Measurements from ENCODE around the gene AFF3.
"Not testable (repeated sequence)": the region's sequence is repeated elsewhere in the genome, so short reads cannot be mapped to it uniquely, and the experiment has no call there.

The AFF3 gene

GRCh38 chr2:100142393-100142792, at the start of gene AFF3:
Gene AFF3 (minus strand): TSS chr2:100142590. CDS start chr2:100104454, 38,136 bp downstream.
- peak in 3 of 6 experiments; percentile 22 to 59 (median 54) for DNase-seq

DNA sequence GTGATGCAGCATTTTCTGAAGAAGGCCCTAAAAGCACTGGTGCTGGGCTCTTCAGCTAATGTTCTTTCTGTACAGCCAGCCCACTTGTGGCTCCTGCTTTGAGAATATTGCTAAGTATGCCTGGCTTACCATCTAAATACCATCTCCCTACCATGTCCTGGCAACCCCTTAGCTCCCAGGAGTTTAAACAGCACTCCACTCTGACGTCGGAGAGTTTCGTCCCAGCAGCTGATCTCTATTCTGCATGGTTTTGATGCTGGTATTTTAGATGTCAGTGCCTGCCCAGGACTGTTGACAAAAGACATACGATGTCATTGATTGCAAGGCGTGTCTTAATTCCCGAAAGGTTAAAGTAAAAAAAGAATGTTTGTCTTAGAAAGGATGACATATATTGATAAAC, 47.0 kb upstream of the AFF3 start:
- DNase-seq: no peak

- no peak for DNase-seq
Measured at GRCh38 chr2:100188326-100188725, 45.9 kb upstream of the AFF3 start.

DNA sequence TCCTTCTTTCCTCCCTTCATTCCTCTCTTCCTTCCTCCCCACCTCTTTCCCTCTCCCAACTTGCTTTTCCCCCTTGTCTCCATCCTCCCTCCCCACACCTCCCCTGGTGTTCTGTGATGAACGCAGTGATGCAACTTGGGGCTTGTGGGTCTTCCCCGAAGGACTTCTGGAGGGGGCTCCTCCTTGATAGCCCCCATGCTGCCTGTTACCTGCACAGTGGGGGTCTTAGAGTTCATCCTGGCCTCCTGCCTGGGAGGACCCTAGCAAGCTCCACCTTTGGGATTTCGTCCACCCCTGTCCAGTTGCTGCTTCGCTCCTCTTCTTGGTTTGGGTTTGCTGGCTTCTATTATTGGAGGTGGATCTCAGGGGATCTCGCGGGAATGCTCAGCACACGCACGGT, 43.7 kb upstream of the AFF3 start:
- DNase-seq: no peak

GRCh38 chr2:100185516-100185915, 43.1 kb upstream of the AFF3 start:
- no peak for DNase-seq

DNA sequence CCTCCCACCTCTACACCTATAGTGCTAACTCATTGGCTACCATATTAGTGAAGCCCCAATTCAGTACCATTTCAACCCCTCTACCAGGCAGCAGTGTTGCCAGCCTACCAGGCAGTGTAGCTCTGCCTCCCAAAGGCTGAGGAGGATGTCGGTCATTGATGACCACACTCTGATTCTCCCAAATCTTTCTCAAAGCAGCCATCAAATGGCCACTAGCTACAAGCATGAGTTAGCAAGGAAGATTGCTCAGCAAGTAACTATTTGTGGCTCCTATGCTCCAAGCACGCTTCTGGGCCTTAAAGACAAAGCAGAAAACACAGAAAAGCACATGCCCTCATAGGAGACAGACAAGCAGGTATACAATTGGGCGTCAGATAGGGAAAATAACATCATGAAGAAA, 42.7 kb upstream of the AFF3 start:
- no peak for DNase-seq

- DNase-seq: no peak
Measured at GRCh38 chr2:100184055-100184737, 41.8 kb upstream of the AFF3 start.

DNA sequence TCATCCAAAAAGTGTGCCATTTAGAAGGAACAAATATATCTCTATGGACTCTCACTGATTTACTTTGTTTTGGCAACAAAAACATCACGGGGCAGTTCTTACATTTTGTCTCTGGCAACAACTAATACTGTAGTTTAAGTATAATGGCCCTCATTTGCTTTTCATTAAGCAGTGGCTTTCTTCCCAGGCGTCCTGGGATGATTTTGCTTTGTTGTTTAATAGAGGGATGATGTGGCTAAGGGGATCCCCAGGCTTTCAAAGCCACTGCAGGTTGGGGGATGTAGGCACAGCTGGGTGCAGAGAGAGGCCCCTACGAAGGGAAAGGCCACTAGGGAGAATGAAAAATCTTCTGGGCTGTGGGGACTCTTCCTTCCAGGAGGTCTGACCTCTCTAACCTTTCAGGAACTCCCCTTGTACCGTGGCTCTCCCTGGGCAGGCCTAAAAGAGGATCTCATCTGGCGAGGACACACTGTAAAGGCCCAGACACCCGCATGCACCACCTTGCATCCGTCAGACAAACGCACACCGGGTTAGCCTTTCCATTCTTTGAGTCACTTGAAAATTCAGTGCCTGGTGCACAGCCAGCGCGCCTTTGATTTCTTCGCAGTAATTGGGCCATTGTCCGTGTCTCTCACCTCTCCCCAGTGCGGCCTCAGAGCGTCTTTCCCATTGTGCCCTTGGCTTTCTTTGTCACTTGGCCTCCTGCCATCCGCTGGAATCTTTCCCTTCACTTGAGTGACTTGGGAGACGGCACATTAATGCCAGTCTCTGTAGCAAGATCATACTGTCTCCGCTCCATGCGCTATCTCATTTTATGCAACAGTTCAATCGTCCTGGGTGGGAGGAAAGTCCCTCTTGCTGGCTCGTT, 40.3 kb upstream of the AFF3 start:
- no peak for DNase-seq

DNA sequence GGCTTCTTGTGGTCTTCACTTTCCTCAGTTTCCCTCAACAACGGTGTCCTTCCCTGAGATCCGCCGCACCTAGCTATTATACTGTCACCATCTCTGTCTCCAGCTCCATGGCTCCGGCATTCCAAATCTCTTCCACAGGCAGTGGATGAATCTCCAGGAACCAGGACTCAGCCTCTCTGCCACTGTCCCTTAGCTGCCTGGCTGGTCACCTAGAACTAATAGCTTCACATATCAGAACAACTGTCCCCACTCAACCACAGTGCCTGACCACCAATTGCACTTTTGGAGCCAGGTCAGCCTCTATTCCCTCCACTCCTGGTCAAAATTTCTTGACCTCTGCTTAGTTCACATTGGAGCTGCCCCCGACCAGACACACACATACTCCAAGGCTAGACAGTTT, 38.1 kb upstream of the AFF3 start:
- no peak for DNase-seq

GRCh38 chr2:100179806-100180205, 37.4 kb upstream of the AFF3 start:
- DNase-seq: no peak

- no peak for DNase-seq
Measured at GRCh38 chr2:100178864-100179263, 36.5 kb upstream of the AFF3 start.

GRCh38 chr2:100178085-100178788, 35.8 kb upstream of the AFF3 start:
- DNase-seq: no peak

DNA sequence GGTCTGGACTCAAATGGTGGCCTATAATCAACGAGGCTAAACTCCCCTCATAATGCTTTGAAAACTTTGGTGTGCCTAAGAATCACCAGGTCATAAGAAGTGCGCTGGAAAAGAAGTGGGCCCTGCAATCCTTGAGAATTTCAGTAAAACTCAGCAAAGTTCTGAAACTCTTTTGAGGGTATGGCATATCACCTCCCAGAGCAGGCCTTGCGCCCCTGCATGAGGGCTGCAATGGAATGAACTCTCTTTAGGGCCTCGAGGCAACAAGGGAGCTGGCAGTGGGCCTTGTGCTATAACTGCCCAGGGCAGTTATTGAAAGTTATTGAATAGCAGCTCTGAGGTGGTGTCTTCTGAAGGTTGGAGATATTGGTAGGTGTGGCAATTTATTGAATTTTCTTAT, 34.5 kb upstream of the AFF3 start:
- DNase-seq: no peak

DNA sequence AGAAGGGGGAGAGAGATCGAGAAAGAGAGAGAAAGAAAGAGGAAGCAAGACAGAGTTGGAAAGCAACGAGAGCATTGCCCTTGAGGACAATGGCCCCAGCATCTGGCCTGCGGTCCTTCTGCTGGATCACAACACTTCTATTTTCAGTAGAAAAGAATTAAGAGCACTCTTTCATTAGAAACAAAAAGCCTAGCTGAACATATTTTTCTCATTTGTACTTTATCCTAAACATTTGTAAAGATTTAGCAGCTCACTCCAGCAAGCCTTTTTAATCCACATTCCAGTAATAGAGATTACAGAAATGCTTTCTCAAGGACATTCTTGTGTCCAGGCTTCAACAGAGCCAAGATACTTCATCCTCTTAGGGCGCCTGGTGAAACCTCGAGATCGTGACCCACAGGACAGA, 31.6 kb upstream of the AFF3 start:
- DNase-seq: no peak

DNA sequence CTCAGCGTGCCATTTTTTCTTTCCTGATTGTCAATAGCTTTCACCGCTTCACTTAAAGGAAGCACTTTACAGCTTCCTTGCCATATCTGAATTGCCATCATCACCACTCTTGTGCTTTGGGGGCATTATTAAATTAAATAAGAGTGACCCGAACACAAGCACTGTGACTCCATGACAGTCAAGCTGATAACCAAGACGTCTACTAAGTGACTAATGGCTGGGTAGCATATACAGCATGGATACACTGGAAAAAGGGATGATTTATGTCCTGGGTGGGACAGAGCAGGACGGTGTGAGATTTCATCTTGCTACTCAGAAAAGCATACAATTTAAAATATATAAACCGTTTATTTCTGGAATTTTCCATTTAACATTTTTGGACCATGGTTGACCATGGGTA, 24.3 kb upstream of the AFF3 start:
- DNase-seq: no peak

DNA sequence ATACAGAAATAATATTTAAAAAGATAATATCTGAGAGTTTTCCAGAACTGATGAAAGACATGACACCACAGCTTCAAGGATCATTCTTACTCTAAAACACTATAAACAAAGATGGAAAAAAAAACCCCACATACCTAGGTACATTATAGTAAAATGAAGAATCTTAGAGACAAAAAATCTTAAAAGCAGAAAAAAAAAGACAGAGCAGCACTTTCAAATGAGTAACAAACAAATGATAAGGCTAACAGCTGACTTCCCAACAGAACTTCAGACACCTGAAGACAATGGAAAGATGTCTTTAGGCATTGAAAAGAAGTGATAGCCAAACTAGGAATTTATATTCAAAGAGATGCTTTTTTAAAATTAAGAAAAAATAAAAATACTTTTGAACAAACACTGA, 21.2 kb upstream of the AFF3 start:
- DNase-seq: no peak

DNA sequence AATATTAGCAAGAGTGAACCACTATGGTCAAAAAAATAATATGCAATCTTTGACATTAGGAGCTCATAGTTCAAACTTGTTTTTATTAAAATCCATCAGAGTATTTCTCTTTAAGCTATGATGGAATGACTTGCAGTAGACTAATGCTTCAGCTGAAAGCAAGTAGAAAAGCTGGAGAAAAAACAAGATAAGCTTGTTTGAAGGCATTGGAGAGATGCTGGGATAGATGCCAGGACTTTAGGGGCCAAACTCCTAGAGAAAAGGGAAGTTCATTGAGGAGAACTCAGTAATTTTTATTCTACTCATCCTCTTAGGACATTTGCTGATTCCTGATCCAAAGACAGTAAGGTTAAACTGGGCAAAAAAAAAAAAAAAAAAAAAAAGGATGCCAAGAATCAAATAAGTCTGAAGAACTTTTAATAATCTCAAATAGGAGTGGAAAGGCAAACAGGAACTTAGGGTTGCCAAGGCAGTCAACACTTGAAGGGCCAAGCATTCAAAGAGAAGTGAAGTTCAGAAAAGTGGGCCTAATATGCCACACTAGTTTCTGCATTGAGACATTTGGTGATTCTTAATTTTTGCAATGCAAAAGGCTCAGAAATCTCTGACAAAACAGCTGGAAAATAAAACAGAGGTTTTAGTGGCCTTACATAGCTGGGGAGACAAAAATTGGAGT, 19.7 kb upstream of the AFF3 start:
- DNase-seq: no peak

GRCh38 chr2:100160396-100160795, 18.0 kb upstream of the AFF3 start:
- DNase-seq: no peak

GRCh38 chr2:100151832-100152231, 9.4 kb upstream of the AFF3 start:
- DNase-seq: not testable (repeated sequence)

DNA sequence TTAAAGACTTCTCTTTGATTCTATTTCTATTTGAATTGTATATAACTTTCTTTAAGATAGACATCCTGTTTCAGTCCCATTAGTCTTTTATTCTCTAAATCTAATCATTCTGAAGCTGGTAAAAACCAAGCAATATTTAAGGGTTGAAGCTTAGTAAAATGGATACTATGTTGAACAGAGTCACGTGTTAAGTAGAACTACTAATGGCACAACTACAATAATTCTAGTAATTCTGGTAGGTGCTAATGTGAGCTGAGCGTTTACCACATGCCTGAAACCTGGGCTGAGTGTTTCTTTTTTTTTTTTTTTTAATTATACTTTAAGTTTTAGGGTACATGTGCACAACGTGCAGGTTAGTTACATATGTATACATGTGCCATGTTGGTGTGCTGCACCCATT, 8.9 kb upstream of the AFF3 start:
- DNase-seq: no peak

GRCh38 chr2:100148883-100149282, 6.5 kb upstream of the AFF3 start:
- DNase-seq: no peak

DNA sequence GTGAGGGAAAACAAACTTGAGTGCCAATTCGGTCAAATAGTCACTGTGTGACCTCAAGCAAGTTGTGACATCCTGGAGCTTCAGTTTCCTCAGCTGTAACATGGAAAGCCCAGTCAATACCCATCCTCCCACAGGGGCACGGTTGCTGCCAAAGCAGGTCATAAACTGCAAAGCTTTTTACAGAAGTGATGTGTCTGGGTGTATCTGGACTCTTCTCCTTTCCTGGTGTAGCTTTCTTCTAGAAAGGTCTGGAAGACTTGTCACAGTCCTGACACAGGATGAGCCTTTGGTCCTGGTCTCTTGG, 4.2 kb upstream of the AFF3 start:
- DNase-seq: no peak

- no peak for DNase-seq
Measured at GRCh38 chr2:100145893-100146656, 3.7 kb upstream of the AFF3 start.

Data from stimulated activated naive CD4-positive, alpha-beta T cell (primary cell).